Measurements from ENCODE around the gene ANKH. TPM values are rescaled to one million over a fixed set of nuclear protein-coding genes. Genes with fewer than 3 reads are reported as not detected.

The ANKH gene
- total RNA-seq, 1 experiment from 2014 or later, result 4.7 TPM

DNA sequence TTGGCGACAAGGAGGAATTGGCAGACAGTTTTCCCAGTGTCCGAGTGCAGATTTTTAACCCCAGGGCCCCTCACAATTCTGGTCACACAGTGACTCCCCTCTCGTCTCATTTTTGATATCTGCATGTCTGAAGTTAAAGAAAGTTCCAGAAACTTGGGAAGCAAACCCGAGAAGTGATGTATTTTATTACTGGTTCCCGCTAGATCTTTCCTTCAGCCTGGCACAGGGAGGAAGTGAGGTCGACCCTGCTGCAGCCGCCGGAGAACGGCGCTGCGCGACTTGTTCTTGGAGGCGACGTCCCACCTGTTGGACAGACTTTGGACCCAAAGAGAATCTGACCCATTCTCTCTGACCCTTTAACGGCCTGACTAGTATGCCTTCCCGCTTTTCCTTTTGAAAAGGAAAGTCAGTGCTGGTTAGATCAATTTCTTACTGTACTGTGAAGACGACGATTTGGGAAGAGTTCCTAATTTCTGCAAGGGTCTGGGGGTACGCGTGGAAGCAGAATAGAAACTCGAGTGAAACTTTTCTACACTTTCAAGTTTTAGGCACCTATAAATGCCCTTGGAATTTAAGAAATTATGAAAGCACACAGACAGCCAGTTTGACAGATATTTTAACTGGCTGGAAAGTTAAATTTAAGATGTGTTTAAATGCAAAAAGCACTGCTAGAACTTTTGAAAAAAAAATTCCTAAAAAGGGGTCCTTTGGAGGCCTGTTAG lies 206.3 kb downstream of the ANKH start:
- Histone ChIP-seq H3K4me1 (peaks cover 20% of the 10 kb centered on the region), H3K4me3 (ENCODE audit: low read depth, low read length) (peak overlapping the region; percentile 74), H3K27me3 (replicated peaks; ENCODE audit: control insufficient read depth, insufficient read depth, low read length) (no peaks in the 10 kb centered on the region), H3K9me3 (no peaks in the 10 kb centered on the region), H3K36me3 (ENCODE audit: control insufficient read depth, insufficient read depth, low read length) (no peaks in the 10 kb centered on the region)
- Mint-ChIP-seq H3K9me3 (ENCODE audit: unreplicated experiment) (no peaks in the 10 kb centered on the region), H3K27me3 (ENCODE audit: insufficient read depth, unreplicated experiment) (no peaks in the 10 kb centered on the region), H3K36me3 (ENCODE audit: insufficient read depth, unreplicated experiment) (peaks cover 16% of the 10 kb centered on the region), H3K4me3 (ENCODE audit: unreplicated experiment) (peak overlapping the region; percentile 86), H3K4me1 (ENCODE audit: low read depth, unreplicated experiment) (peaks cover 26% of the 10 kb centered on the region), H3K27ac (ENCODE audit: unreplicated experiment) (peak overlapping the region; percentile 61)
- DNase-seq, result peak; percentile 67
- ChIA-PET CTCF (no interaction called here), POLR2A (no interaction called here)
- TSS peak; percentile 50 for BruUV-seq (replicated peaks)
- intact Hi-C loops (cut with micrococcal nuclease; ENCODE audit: unreplicated experiment), result no loop called here
- TF ChIP-seq, protein P1, sequence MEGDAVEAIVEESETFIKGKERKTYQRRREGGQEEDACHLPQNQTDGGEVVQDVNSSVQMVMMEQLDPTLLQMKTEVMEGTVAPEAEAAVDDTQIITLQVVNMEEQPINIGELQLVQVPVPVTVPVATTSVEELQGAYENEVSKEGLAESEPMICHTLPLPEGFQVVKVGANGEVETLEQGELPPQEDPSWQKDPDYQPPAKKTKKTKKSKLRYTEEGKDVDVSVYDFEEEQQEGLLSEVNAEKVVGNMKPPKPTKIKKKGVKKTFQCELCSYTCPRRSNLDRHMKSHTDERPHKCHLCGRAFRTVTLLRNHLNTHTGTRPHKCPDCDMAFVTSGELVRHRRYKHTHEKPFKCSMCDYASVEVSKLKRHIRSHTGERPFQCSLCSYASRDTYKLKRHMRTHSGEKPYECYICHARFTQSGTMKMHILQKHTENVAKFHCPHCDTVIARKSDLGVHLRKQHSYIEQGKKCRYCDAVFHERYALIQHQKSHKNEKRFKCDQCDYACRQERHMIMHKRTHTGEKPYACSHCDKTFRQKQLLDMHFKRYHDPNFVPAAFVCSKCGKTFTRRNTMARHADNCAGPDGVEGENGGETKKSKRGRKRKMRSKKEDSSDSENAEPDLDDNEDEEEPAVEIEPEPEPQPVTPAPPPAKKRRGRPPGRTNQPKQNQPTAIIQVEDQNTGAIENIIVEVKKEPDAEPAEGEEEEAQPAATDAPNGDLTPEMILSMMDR (IDR thresholded peaks at IDR 0.05; ENCODE audit: insufficient read depth in 1 of 2, low read depth in 1 of 2, low read length in 1 of 2, severe bottlenecking in 1 of 2, unreplicated experiment in 1 of 2), result peak in 1 of 2 experiments; percentile 20

DNA sequence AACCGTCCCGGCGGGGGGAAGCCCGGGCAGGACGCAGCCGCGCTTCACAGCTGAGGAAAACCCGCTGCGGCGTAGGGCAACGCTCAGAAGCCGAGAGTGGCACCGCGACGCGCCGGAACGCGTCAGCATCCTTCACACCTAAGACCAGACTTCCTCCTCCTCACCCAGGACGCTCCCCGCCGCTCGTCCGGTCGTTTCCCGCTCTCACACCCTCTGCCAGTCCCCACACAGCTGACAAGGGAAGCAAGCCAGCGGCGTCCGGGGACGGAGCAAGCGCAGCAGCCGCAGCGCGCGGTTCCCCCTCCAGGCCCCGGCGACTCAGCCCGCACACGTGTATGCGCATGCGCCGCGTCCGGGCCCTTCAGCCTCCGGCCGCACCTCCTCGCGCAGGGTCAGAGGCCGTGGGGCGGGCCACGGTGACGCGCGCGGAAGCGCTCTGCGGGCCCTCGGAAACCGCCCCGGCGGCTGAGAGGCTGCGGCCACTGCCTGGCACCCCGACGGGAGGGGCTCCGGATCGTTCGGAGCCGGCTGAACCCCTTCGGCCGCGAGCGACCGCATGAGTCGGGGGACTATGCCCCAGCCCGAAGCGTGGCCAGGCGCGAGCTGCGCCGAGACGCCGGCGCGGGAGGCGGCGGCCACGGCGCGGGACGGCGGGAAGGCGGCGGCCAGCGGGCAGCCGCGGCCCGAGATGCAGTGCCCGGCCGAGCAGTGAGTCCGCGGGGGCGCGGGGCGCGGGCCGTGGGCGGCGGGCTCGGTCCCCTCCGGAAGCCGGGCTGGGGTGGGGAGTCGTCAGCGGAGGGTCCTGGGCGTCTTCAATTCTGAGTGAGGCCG lies 207.1 kb downstream of the ANKH start, which contains the start of gene OTULIN:
Gene OTULIN (plus strand): TSS at position 449 of the 831 bp plus-strand sequence. CDS start 108 bp downstream, at position 557.
- ChIA-PET CTCF (no interaction called here), POLR2A (no interaction called here)
- DNase-seq, result peak; percentile 84 to 90
- H3K36me3 Mint-ChIP-seq (ENCODE audit: insufficient read depth, unreplicated experiment), result peaks cover 16% of the 10 kb centered on the region
- peak within 1 kb of the TSS; percentile 86 for H3K4me3 Mint-ChIP-seq (ENCODE audit: unreplicated experiment)
- no TSS peak for BruUV-seq (replicated peaks)
- H3K4me3 ChIP-seq (ENCODE audit: low read depth, low read length), result peak within 1 kb of the TSS; percentile 74
- no peaks in the 10 kb centered on the region for H3K36me3 ChIP-seq (ENCODE audit: control insufficient read depth, insufficient read depth, low read length)
- no peaks in the 10 kb centered on the region for H3K27me3 Mint-ChIP-seq (ENCODE audit: insufficient read depth, unreplicated experiment)
- H3K27me3 ChIP-seq (replicated peaks; ENCODE audit: control insufficient read depth, insufficient read depth, low read length), result no peaks in the 10 kb centered on the region
- H3K4me1 Mint-ChIP-seq (ENCODE audit: low read depth, unreplicated experiment), result peaks cover 26% of the 10 kb centered on the region
- intact Hi-C loops (cut with micrococcal nuclease; ENCODE audit: unreplicated experiment), result no loop called here
- H3K9me3 ChIP-seq, result no peaks in the 10 kb centered on the region
- H3K9me3 Mint-ChIP-seq (ENCODE audit: unreplicated experiment), result no peaks in the 10 kb centered on the region
- H3K4me1 ChIP-seq, result peaks cover 20% of the 10 kb centered on the region
- TF ChIP-seq, protein P1 (IDR thresholded peaks at IDR 0.05; ENCODE audit: insufficient read depth in 1 of 2, low read depth in 1 of 2, low read length in 1 of 2, severe bottlenecking in 1 of 2, unreplicated experiment in 1 of 2), result no peak
- H3K27ac Mint-ChIP-seq (ENCODE audit: unreplicated experiment), result peak within 1 kb of the TSS; percentile 77

- peak overlapping the region; percentile 77 for H3K27ac Mint-ChIP-seq (ENCODE audit: unreplicated experiment)
- CTCF ChIA-PET, result no interaction called here
Observed at GRCh38 chr5:14663734-14664269, 207.8 kb downstream of the ANKH start.

More at GRCh38 chr5:14663734-14664269, 207.8 kb downstream of the ANKH start:
- Histone ChIP-seq H3K27me3 (replicated peaks; ENCODE audit: control insufficient read depth, insufficient read depth, low read length) (no peaks in the 10 kb centered on the region), H3K36me3 (ENCODE audit: control insufficient read depth, insufficient read depth, low read length) (no peaks in the 10 kb centered on the region), H3K9me3 (no peaks in the 10 kb centered on the region), H3K4me3 (ENCODE audit: low read depth, low read length) (peak overlapping the region; percentile 74), H3K4me1 (peaks cover 20% of the 10 kb centered on the region)
- no peaks in the 10 kb centered on the region for H3K9me3 Mint-ChIP-seq (ENCODE audit: unreplicated experiment)
- intact Hi-C loops (cut with micrococcal nuclease; ENCODE audit: unreplicated experiment), result no loop called here
- BruUV-seq (replicated peaks), result TSS peak; percentile 77
- H3K36me3 Mint-ChIP-seq (ENCODE audit: insufficient read depth, unreplicated experiment), result peaks cover 16% of the 10 kb centered on the region
- peaks cover 26% of the 10 kb centered on the region for H3K4me1 Mint-ChIP-seq (ENCODE audit: low read depth, unreplicated experiment)
- H3K27me3 Mint-ChIP-seq (ENCODE audit: insufficient read depth, unreplicated experiment), result no peaks in the 10 kb centered on the region
- TF ChIP-seq, protein P1 (IDR thresholded peaks at IDR 0.05; ENCODE audit: insufficient read depth in 1 of 2, low read depth in 1 of 2, low read length in 1 of 2, severe bottlenecking in 1 of 2, unreplicated experiment in 1 of 2), result no peak
- POLR2A ChIA-PET, result no interaction called here
- peak overlapping the region; percentile 86 for H3K4me3 Mint-ChIP-seq (ENCODE audit: unreplicated experiment)
- DNase-seq, result peak in 1 of 2 experiments; percentile 22

Measured in Caco-2 (cell line).